Kidney (tissue), 14 donors: ENCODE results near the gene HOXC6. TPM values are rescaled to one million over a fixed set of nuclear protein-coding genes. Genes with fewer than 3 reads are reported as not detected.

ENCODE experiments used
- DNase-seq, 5 donors: peaks; one replicate each; pipeline ENCODE4 v3.0.0-alpha.2; 2013 to 2020
- FAIRE-seq: peaks from 2 replicates; lab custom pipeline; 2012; peaks lifted over from hg19 to GRCh38; lab: Jason Lieb, UNC
- H3K27ac ChIP-seq, 2 donors: one replicate each; pipeline ENCODE4 v1.7.0; 2013; ENCODE audit warnings: low read depth in 2 of 2, low read length in 2 of 2, inconsistent platforms in 1 of 2
- H3K27me3 ChIP-seq: one replicate; pipeline ENCODE4 v1.7.1; 2013; ENCODE audit warnings: low read length, inconsistent platforms; ENCODE audit not compliant: control insufficient read depth, insufficient read depth
- H3K36me3 ChIP-seq, 3 donors: one replicate each; pipeline versions ENCODE4 v1.7.0 to v1.7.1; 2013; ENCODE audit warnings: low read length in 3 of 3, control low read depth in 1 of 3, inconsistent platforms in 1 of 3; ENCODE audit not compliant: insufficient read depth in 3 of 3, control insufficient read depth in 2 of 3
- H3K4me1 ChIP-seq, 3 donors: one replicate each; pipeline versions ENCODE4 v1.7.0 to v1.7.1; 2013; ENCODE audit warnings: low read length in 3 of 3, inconsistent platforms in 1 of 3, low read depth in 1 of 3; ENCODE audit not compliant: control insufficient read depth in 2 of 3, insufficient read depth in 2 of 3
- H3K4me3 ChIP-seq, 3 donors: one replicate each; pipeline versions ENCODE4 v1.7.0 to v1.8.1; 2013; ENCODE audit warnings: low read length in 3 of 3, control low read depth in 1 of 3, inconsistent platforms in 1 of 3
- H3K9ac ChIP-seq, 3 donors: one replicate each; pipeline versions ENCODE4 v1.7.0 to v1.7.1; 2013; ENCODE audit warnings: low read length in 3 of 3, control low read depth in 1 of 3, inconsistent platforms in 1 of 3
- H3K9me3 ChIP-seq, 3 donors: one replicate each; pipeline versions ENCODE4 v1.7.0 to v1.7.1; 2013; ENCODE audit warnings: low read length in 3 of 3, control low read depth in 1 of 3, inconsistent platforms in 1 of 3; ENCODE audit not compliant: control insufficient read depth in 2 of 3, insufficient read depth in 1 of 3
- CTCF ChIP-seq: IDR thresholded peaks from 3 replicates; pipeline ENCODE4 v1.5.1; 2012; ENCODE audit warnings: mild to moderate bottlenecking, moderate library complexity, borderline replicate concordance; ENCODE audit not compliant: insufficient read depth; ENCODE audit errors: extremely low read depth
- intact Hi-C: fragments of 100-400 bp; cut with DNase I; formaldehyde crosslinking; loops from one replicate; pipeline ENCODE4 v1.11.1; 2022
- polyA plus RNA-seq: library from polyadenylated mRNA; stranded (reverse); fragments of 350-450 nt; fragmentation: Illumina TruSeq; extraction: RNeasy Lipid Tissue Mini Kit (QIAGEN cat#74804); gene quantifications from one replicate; pipeline ENCODE4 v1.2.3, GENCODE V29; 2014; ENCODE audit warnings: low read depth, low replicate concordance; ENCODE audit not compliant: insufficient read depth
- total RNA-seq: library from RNA; stranded (reverse); fragmentation: NEBNext Ultra II Directional; extraction: Animal tissue kit (Norgen Biotek cat#: 25700); gene quantifications from one replicate; pipeline ENCODE4 v1.2.1, GENCODE V29; 2021
- donor health status: control.
- donor health status: control.
- donor health status: control.
- donor health status: control.
- donor health status: control.
- donor health status: DM: yes; HTN: yes; CAD: no.
- donor health status: Normal renal cell carcinoma (clear cell type).

HOXC6 gene
- total and polyA plus RNA-seq, 2 donors from 2014 or later: 11.4 to 22.0 TPM

- FAIRE-seq: no peak
- H3K27ac ChIP-seq: peak overlapping the region; percentile 51 to 55
- peak overlapping the region in 2 of 3 donors; percentile 6 to 30 for H3K9ac ChIP-seq
- no peak for TF ChIP-seq CTCF
- H3K4me1 ChIP-seq: peaks cover 11 to 44% (median 35%) of the 10 kb centered on the region in 3 donors
- peak in 3 of 5 donors; percentile 30 to 57 (median 34) for DNase-seq
- H3K36me3 ChIP-seq: no peaks in the 10 kb centered on the region
- intact Hi-C loops: loop anchor here (10.0 kb wide), 1 partner anchor 96 kb away; no protein-coding TSS in a partner anchor
- H3K9me3 ChIP-seq: no peaks in the 10 kb centered on the region
- no peaks in the 10 kb centered on the region for H3K27me3 ChIP-seq
- H3K4me3 ChIP-seq: peak overlapping the region in 1 of 3 donors; percentile 0
These were observed 10.1 kb downstream of the HOXC6 start for GRCh38 chr12:54038284-54038870.

- Histone ChIP-seq H3K9me3 (no peaks in the 10 kb centered on the region), H3K27me3 (no peaks in the 10 kb centered on the region), H3K9ac (peak overlapping the region in 1 of 3 donors; percentile 30), H3K27ac (peak overlapping the region; percentile 51 to 61), H3K4me1 (peaks cover 14 to 43% (median 35%) of the 10 kb centered on the region in 3 donors), H3K4me3 (peak overlapping the region in 2 of 3 donors; percentile 0 to 22), H3K36me3 (no peaks in the 10 kb centered on the region)
- TF ChIP-seq CTCF: no peak
- intact Hi-C loops: loop anchor here (10.0 kb wide), 1 partner anchor 96 kb away; no protein-coding TSS in a partner anchor
- DNase-seq (peak in 3 of 5 donors; percentile 69 to 91 (median 72)), FAIRE-seq (no peak)
These were observed 10.7 kb downstream of the HOXC6 start for GRCh38 chr12:54038871-54039414.

GRCh38 chr12:54039417-54040147 lies 11.3 kb downstream of the HOXC6 start:
- no peaks in the 10 kb centered on the region for H3K9me3 ChIP-seq
- FAIRE-seq (no peak), DNase-seq (peak; percentile 68 to 93 (median 86))
- H3K36me3 ChIP-seq: no peaks in the 10 kb centered on the region
- intact Hi-C loops: loop anchor here (10.0 kb wide), 1 partner anchor 95 kb away; no protein-coding TSS in a partner anchor
- H3K27me3 ChIP-seq: no peaks in the 10 kb centered on the region
- peak overlapping the region in 1 of 3 donors; percentile 26 for H3K9ac ChIP-seq
- H3K27ac ChIP-seq: peak overlapping the region; percentile 43 to 61
- peak overlapping the region in 2 of 3 donors; percentile 20 to 22 for H3K4me3 ChIP-seq
- H3K4me1 ChIP-seq: peaks cover 14 to 43% (median 35%) of the 10 kb centered on the region in 3 donors
- TF ChIP-seq CTCF: no peak
